Cerebellar cortex (tissue), 1 donor: ENCODE measurements around the gene TECTA.
"Not testable (repeated sequence)": the region's sequence is repeated elsewhere in the genome, so short reads cannot be mapped to it uniquely, and the experiment has no call there.

Experiments used
- DNase-seq: peaks from one replicate; pipeline ENCODE4 v3.0.0-alpha.2; 2015; ENCODE audit warnings: low spot score

TECTA gene

DNA sequence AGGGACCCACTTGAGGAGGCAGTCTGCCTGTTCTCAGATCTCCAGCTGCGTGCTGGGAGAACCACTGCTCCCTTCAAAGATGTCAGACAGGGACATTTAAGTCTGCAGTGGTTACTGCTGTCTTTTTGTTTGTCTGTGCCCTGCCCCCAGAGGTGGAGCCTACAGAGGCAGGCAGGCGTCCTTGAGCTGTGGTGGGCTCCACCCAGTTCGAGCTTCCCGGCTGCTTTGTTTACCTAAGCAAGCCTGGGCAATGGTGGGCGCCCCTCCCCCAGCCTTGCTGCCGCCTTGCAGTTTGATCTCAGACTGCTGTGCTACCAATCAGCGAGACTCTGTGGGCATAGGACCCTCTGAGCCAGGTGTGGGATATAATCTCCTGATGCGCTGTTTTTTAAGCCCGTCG is 76.6 kb downstream of the TECTA start:
- not testable (repeated sequence) for DNase-seq

- DNase-seq: no peak
These were observed 78.3 kb downstream of the TECTA start for GRCh38 chr11:121179306-121179705.

- no peak for DNase-seq
These were observed 79.1 kb downstream of the TECTA start for GRCh38 chr11:121180183-121180582.

- no peak for DNase-seq
These were observed 87.7 kb downstream of the TECTA start for GRCh38 chr11:121188776-121189175.

- DNase-seq: no peak
These were observed 90.8 kb downstream of the TECTA start for GRCh38 chr11:121191818-121192217.

DNA sequence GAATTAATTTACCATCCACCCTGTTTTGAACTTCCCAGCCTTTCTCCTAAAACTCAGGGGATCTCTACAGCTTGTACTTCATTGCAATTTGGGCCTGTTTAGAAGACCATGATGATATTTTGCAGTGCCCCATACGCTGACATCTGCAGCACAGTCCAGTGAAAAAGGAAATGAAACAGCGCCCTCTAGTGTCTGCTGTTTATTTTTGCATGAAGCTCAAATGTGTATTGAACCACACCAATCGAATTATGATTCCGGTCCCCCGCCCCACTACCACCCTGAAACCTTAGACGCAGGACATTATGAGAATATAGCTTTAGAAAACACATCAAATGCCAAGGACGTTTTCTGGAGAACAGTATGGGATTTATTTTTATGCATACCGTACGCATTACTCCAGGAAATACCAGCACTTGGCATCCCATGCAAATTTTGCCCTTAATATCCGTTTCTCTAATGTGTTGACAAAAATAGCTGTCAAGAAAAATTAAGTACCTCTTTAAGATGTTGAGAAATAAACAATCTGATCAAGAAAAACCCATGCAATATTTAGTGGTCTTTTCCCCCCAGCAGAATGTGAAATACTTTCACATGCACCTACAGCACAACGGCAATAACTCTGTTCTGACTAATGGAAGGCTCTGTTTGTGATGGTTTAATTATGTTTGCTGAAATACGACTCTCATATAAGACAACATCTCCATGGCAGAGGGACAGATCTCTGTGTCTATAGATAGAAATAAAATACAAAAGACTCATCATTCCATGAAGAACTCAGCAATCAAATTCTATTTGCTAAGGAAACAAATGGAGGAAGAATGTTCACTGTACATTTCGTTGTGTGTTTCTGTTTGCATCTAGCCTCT is 93.9 kb downstream of the TECTA start:
- DNase-seq: peak; percentile 73

- DNase-seq: no peak
These were observed 97.4 kb downstream of the TECTA start for GRCh38 chr11:121198491-121198890.

DNA sequence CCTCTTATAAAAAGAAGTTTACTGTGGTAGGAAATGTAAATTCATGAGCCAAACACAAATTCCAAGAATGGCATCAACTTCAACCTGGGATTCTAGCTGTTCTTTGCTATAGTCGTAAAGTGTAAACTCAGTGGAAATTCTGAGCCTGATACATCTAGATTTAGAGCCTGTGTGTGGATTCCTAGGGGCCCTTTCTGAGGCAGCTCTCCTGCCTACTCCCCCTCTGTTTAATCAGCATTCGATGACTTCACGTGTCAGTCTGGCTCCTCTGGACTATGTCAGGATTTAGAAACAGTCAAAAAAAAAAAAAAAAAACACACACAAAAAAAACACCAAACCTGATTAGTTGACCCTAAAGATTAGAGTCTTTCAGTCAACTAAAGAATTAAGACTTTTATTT is 98.5 kb downstream of the TECTA start:
- DNase-seq: no peak

GRCh38 chr11:121206810-121207209 is 105.8 kb downstream of the TECTA start:
- no peak for DNase-seq

DNA sequence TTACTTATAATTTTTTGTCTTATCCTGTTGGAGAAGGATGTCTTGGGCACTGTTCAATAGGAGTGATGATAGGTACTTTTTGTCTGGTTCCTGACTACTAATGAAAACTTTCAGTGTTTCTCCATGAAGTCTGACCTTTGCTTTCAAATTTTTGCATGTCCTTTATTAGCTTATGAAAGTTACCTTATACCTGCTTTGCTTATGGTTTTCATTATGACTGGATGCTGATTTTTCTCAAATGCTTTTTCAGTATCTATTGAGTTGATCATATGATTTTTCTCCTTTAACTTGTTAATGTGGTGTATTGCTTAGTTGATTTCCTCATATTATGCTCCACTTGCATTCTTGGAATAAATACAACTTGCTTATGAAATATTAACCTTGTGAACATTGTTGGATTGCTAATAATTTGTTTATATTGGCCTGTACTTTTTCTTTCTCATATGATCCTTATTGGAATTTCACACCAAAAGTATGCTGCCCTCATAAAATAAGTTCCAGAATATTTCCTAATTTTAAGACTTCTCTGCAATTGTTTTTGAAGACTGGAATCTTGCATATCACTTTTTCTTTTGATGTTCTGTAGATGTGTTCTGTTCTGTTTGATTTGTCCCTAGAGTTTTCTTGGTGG is 106.6 kb downstream of the TECTA start:
- DNase-seq: no peak

DNA sequence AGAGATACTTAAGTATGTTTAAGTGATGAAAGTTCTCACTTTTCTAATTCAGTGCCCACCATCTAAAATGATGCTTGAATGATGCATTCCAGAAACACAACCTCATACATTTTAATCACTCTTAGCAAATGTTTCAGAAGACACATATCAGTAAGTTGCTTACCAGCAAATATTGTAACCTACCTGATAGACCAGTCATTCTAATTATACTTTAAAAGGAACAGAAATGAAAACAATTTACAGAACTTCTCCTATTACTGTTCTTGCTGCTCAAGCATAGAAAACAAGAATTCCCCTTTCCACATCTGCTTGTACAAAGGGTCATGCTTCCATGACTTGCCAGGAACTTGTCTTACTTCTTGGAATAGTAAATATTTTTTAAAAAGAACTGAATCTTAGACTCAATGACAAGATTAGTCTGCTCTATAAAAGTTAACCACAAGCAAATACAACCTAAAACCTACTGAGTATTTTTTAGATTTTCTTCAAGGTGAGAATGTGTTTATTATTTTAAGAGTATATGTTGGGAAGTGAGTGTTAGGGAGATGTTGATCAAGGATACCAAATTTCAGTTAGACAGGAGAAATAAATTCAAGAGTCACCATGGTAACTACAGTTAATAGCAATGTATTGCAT is 109.5 kb downstream of the TECTA start:
- no peak for DNase-seq

GRCh38 chr11:121211626-121212025 is 110.6 kb downstream of the TECTA start:
- DNase-seq: no peak

- no peak for DNase-seq
These were observed 111.7 kb downstream of the TECTA start for GRCh38 chr11:121212536-121213361.

DNA sequence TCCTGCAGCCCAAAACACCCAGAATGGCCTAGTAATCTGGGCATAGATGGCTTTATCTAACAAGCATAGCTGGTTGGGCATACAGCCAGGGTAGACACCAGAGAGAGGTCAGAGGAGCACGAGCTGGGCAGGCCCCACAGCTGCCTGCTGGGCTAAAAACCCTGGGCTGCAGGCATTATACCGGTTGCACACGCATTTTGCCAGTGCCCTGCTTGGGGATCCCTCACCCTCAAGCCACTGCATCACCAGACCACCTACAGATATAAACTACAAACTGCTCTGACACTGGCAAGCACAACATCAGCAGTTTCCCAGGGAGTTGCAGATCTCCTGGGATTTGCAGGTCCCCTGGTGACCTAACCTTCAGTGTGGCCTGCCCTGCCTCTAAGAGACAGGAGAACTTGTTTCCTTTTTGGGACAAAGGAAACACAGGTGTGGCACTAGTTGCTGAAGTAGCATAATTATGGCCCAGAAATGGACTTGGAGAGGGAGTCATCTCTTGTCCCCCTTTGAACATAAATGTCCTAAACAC is 112.4 kb downstream of the TECTA start:
- no peak for DNase-seq

- no peak for DNase-seq
These were observed 113.8 kb downstream of the TECTA start for GRCh38 chr11:121214861-121215260.

DNA sequence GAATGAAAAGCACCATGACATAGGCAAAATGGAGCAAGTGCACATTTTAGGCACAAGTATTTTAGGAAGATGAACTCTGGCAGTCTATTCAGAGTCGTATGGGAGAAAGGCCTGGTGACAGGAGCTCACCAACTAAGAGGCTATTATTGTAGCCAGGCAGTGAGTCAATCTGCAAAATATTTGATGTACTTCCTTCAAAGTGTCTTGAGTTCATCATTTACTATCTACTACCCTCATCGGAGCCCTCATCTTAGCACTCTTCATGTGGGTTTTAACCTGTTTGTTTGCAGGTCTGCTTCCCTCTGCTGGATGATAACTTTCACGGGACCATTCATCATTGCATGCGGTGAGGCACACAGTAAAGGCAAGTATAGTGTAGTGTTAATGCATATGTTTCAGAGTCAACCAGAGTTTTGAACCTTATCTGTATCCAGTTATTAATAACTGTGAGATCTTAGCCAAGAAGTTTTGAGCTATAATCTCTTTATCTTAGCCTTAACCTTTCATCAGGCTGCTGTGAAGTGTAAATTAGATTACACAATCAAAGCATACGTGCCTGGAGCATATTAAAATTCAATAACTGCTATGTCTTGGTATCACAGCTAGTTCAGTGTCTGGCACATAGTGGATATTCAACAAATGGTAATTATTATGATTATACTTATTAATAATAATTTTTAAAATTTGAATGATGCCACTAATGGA is 120.6 kb downstream of the TECTA start:
- DNase-seq: no peak

- no peak for DNase-seq
These were observed 122.1 kb downstream of the TECTA start for GRCh38 chr11:121223161-121223560.

GRCh38 chr11:121225382-121225781 is 124.3 kb downstream of the TECTA start:
- no peak for DNase-seq

GRCh38 chr11:121226415-121227263 is 125.6 kb downstream of the TECTA start:
- no peak for DNase-seq

- no peak for DNase-seq
These were observed 127.8 kb downstream of the TECTA start for GRCh38 chr11:121228851-121229250.
